NCI-H2081 treated with DMSO at 0.1 percent for 48 hours (cell line): ENCODE results near the gene KLK3.
"Not testable (repeated sequence)": the region's sequence is repeated elsewhere in the genome, so short reads cannot be mapped to it uniquely, and the experiment has no call there.

Experiments
- DNase-seq: peaks from one replicate; lab custom pipeline; 2025; lab: John Stamatoyannopoulos, UW

The KLK3 gene

GRCh38 chr19:50861496-50862286 lies 7.0 kb downstream of the KLK3 start:
- no peak for DNase-seq

GRCh38 chr19:50869479-50869878 lies 14.8 kb downstream of the KLK3 start:
- DNase-seq: no peak

- no peak for DNase-seq
Measured at GRCh38 chr19:50870417-50871089, 15.8 kb downstream of the KLK3 start.

- DNase-seq: no peak
Measured at GRCh38 chr19:50873056-50873455, 18.3 kb downstream of the KLK3 start, which contains the start of gene KLK2. KLK2 (plus strand) TSS chr19:50873439; CDS start chr19:50873474, 35 bp downstream.

GRCh38 chr19:50874211-50874610 lies 19.5 kb downstream of the KLK3 start:
- no peak for DNase-seq

GRCh38 chr19:50875795-50876422 lies 21.2 kb downstream of the KLK3 start:
- no peak for DNase-seq

GRCh38 chr19:50876456-50876855 lies 21.7 kb downstream of the KLK3 start:
- no peak for DNase-seq

- no peak for DNase-seq
Measured at GRCh38 chr19:50877338-50877737, 22.6 kb downstream of the KLK3 start.

GRCh38 chr19:50878851-50879250 lies 24.1 kb downstream of the KLK3 start:
- DNase-seq: no peak

- no peak for DNase-seq
Measured at GRCh38 chr19:50880241-50880640, 25.5 kb downstream of the KLK3 start.

GRCh38 chr19:50882188-50882587 lies 27.5 kb downstream of the KLK3 start:
- no peak for DNase-seq

GRCh38 chr19:50889638-50890037 lies 34.9 kb downstream of the KLK3 start:
- DNase-seq: no peak

- DNase-seq: no peak
Measured at GRCh38 chr19:50890422-50891252, 35.9 kb downstream of the KLK3 start.

GRCh38 chr19:50891253-50891625 lies 36.5 kb downstream of the KLK3 start:
- no peak for DNase-seq

- no peak for DNase-seq
Measured at GRCh38 chr19:50893047-50893736, 38.5 kb downstream of the KLK3 start.

- no peak for DNase-seq
Measured at GRCh38 chr19:50894478-50895356, 40.0 kb downstream of the KLK3 start.

GRCh38 chr19:50896089-50896590 lies 41.4 kb downstream of the KLK3 start:
- DNase-seq: not testable (repeated sequence)

GRCh38 chr19:50896591-50897190 lies 42.0 kb downstream of the KLK3 start:
- DNase-seq: no peak

- no peak for DNase-seq
Measured at GRCh38 chr19:50897191-50897607, 42.5 kb downstream of the KLK3 start.

- no peak for DNase-seq
Measured at GRCh38 chr19:50897612-50898011, 42.9 kb downstream of the KLK3 start.
